Kidney (tissue), 14 donors: ENCODE measurements around the gene FBXO2. TPM values are rescaled to one million over a fixed set of nuclear protein-coding genes. Genes with fewer than 3 reads are reported as not detected.
"Not testable (repeated sequence)": the region's sequence is repeated elsewhere in the genome, so short reads cannot be mapped to it uniquely, and the experiment has no call there.

Source experiments
- DNase-seq, 5 donors: peaks; one replicate each; pipeline ENCODE4 v3.0.0-alpha.2; 2013 to 2020
- FAIRE-seq: peaks from 2 replicates; lab custom pipeline; 2012; peaks lifted over from hg19 to GRCh38; lab: Jason Lieb, UNC
- H3K27ac ChIP-seq, 2 donors: one replicate each; pipeline ENCODE4 v1.7.0; 2013; ENCODE audit warnings: low read depth in 2 of 2, low read length in 2 of 2, inconsistent platforms in 1 of 2
- H3K27me3 ChIP-seq: one replicate; pipeline ENCODE4 v1.7.1; 2013; ENCODE audit warnings: low read length, inconsistent platforms; ENCODE audit not compliant: control insufficient read depth, insufficient read depth
- H3K36me3 ChIP-seq, 3 donors: one replicate each; pipeline versions ENCODE4 v1.7.0 to v1.7.1; 2013; ENCODE audit warnings: low read length in 3 of 3, control low read depth in 1 of 3, inconsistent platforms in 1 of 3; ENCODE audit not compliant: insufficient read depth in 3 of 3, control insufficient read depth in 2 of 3
- H3K4me1 ChIP-seq, 3 donors: one replicate each; pipeline versions ENCODE4 v1.7.0 to v1.7.1; 2013; ENCODE audit warnings: low read length in 3 of 3, inconsistent platforms in 1 of 3, low read depth in 1 of 3; ENCODE audit not compliant: control insufficient read depth in 2 of 3, insufficient read depth in 2 of 3
- H3K4me3 ChIP-seq, 3 donors: one replicate each; pipeline versions ENCODE4 v1.7.0 to v1.8.1; 2013; ENCODE audit warnings: low read length in 3 of 3, control low read depth in 1 of 3, inconsistent platforms in 1 of 3
- H3K9ac ChIP-seq, 3 donors: one replicate each; pipeline versions ENCODE4 v1.7.0 to v1.7.1; 2013; ENCODE audit warnings: low read length in 3 of 3, control low read depth in 1 of 3, inconsistent platforms in 1 of 3
- H3K9me3 ChIP-seq, 3 donors: one replicate each; pipeline versions ENCODE4 v1.7.0 to v1.7.1; 2013; ENCODE audit warnings: low read length in 3 of 3, control low read depth in 1 of 3, inconsistent platforms in 1 of 3; ENCODE audit not compliant: control insufficient read depth in 2 of 3, insufficient read depth in 1 of 3
- intact Hi-C: fragments of 100-400 bp; cut with DNase I; formaldehyde crosslinking; loops from one replicate; pipeline ENCODE4 v1.11.1; 2022
- polyA plus RNA-seq: library from polyadenylated mRNA; stranded (reverse); fragments of 350-450 nt; fragmentation: Illumina TruSeq; extraction: RNeasy Lipid Tissue Mini Kit (QIAGEN cat#74804); gene quantifications from one replicate; pipeline ENCODE4 v1.2.3, GENCODE V29; 2014; ENCODE audit warnings: low read depth, low replicate concordance; ENCODE audit not compliant: insufficient read depth
- total RNA-seq: library from RNA; stranded (reverse); fragmentation: NEBNext Ultra II Directional; extraction: Animal tissue kit (Norgen Biotek cat#: 25700); gene quantifications from one replicate; pipeline ENCODE4 v1.2.1, GENCODE V29; 2021
- TF ChIP-seq, protein P1 (sequence below): IDR thresholded peaks from 3 replicates; pipeline ENCODE4 v1.5.1; 2012; ENCODE audit warnings: mild to moderate bottlenecking, moderate library complexity, borderline replicate concordance; ENCODE audit not compliant: insufficient read depth; ENCODE audit errors: extremely low read depth
- donor health status: control.
- donor health status: control.
- donor health status: control.
- donor health status: control.
- donor health status: control.
- donor health status: DM: yes; HTN: yes; CAD: no.
- donor health status: Normal renal cell carcinoma (clear cell type).

FBXO2 gene
- total and polyA plus RNA-seq, 2 donors from 2014 or later = 10.2 to 38.4 TPM

DNA sequence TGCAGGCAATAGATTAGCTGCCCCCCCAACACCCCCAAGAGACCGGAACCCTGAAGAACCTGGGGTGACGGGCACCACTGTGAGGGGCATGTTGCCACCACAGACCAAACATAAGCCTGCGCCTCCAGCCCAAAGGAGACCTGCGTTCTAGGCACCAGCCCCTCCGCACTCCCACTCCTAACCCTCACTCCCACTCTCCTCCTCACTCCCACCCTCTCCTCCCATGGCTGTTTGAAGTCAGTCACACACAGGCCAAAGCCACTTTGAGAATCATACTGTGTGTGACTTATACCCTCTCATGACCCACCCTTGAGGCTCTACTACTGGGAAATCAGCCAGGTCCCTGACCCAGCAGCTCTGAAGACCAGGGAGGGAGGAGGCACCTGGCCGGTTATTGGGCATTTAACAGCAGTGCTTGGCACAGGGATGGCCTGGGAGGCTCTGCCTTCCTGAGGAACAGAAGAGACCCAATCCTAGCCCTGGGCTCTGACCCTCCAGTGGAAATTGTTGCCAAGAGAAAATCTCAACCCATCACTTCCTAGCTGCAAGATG, 43.5 kb downstream of the FBXO2 start:
- no peaks in the 10 kb centered on the region for H3K9me3 ChIP-seq
- intact Hi-C loops = no loop called here
- no peak overlapping the region for H3K9ac ChIP-seq
- H3K36me3 ChIP-seq = no peaks in the 10 kb centered on the region
- TF ChIP-seq, protein P1, sequence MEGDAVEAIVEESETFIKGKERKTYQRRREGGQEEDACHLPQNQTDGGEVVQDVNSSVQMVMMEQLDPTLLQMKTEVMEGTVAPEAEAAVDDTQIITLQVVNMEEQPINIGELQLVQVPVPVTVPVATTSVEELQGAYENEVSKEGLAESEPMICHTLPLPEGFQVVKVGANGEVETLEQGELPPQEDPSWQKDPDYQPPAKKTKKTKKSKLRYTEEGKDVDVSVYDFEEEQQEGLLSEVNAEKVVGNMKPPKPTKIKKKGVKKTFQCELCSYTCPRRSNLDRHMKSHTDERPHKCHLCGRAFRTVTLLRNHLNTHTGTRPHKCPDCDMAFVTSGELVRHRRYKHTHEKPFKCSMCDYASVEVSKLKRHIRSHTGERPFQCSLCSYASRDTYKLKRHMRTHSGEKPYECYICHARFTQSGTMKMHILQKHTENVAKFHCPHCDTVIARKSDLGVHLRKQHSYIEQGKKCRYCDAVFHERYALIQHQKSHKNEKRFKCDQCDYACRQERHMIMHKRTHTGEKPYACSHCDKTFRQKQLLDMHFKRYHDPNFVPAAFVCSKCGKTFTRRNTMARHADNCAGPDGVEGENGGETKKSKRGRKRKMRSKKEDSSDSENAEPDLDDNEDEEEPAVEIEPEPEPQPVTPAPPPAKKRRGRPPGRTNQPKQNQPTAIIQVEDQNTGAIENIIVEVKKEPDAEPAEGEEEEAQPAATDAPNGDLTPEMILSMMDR = no peak
- DNase-seq (no peak), FAIRE-seq (no peak)
- no peak overlapping the region for H3K27ac ChIP-seq
- no peaks in the 10 kb centered on the region for H3K27me3 ChIP-seq
- H3K4me3 ChIP-seq = no peak overlapping the region
- no peaks in the 10 kb centered on the region for H3K4me1 ChIP-seq

DNA sequence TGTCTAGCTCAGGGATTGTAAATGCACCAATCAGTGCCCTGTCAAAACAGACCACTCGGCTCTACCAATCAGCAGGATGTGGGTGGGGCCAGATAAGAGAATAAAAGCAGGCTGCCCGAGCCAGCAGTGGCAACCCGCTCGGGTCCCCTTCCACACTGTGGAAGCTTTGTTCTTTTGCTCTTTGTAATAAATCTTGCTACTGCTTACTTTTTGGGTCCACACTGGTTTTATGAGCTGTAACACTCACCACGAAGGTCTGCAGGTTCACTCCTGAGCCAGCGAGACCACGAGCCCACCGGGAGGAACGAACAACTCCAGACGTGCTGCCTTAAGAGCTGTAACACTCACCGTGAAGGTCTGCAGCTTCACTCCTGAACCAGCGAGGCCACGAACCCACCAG, 44.9 kb downstream of the FBXO2 start:
- H3K36me3 ChIP-seq, DNase-seq, intact Hi-C loops, H3K4me1 ChIP-seq, H3K9me3 ChIP-seq, H3K27me3 ChIP-seq, H3K4me3 ChIP-seq, H3K27ac ChIP-seq, FAIRE-seq, H3K9ac ChIP-seq: not testable (repeated sequence)

DNA sequence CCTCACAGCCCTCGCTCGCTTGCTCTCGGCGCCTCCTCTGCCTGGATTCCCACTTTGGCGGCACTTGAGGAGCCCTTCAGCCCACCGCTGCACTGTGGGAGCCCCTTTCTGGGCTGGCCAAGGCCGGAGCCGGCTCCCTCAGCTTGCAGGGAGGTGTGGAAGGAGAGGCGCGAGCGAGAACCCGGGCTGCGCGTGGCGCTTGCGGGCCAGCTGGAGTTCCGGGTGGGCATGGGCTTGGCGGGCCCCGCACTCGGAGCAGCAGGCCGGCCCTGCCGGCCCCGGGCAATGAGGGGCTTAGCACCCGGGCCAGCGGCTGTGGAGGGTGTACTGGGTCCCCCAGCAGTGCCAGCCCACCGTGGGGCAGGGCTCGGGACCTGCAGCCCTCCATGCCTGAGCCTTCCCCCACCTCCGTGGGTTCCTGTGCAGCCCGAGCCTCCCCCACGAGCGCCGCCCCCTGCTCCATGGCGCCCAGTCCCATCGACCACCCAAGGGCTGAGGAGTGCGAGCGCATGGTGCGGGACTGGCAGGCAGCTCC, 45.6 kb downstream of the FBXO2 start:
- H3K36me3 ChIP-seq, H3K4me3 ChIP-seq, H3K27ac ChIP-seq, H3K4me1 ChIP-seq, intact Hi-C loops, H3K9ac ChIP-seq, H3K27me3 ChIP-seq, DNase-seq, H3K9me3 ChIP-seq, FAIRE-seq: not testable (repeated sequence)

DNA sequence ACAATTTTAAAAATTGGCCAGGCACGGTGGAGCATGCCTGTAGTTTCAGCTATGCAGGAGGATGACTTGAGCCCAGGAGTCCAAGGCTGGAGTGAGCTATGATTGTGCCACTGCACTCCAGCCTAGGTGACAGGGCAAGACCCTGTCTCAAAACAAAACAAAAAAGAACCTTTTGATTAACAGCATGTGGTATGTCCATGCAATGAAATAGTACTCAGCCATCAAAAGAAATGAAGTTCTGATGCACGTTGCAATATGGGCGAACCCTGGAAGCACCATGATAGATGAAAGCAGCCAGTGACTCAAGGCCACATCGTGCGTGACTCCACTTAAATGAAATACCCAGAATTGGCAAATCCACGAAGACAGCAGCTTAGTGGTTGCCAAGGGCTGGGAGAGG, 47.5 kb downstream of the FBXO2 start:
- no peak overlapping the region for H3K4me3 ChIP-seq
- TF ChIP-seq, protein P1 = no peak
- H3K9ac ChIP-seq = no peak overlapping the region
- intact Hi-C loops = no loop called here
- H3K4me1 ChIP-seq = no peaks in the 10 kb centered on the region
- H3K9me3 ChIP-seq = no peaks in the 10 kb centered on the region
- no peaks in the 10 kb centered on the region for H3K27me3 ChIP-seq
- no peak overlapping the region for H3K27ac ChIP-seq
- no peaks in the 10 kb centered on the region for H3K36me3 ChIP-seq
- FAIRE-seq (no peak), DNase-seq (no peak)
